K562 (cell line): ENCODE data around the gene MOGAT2.

Experiments
- CBX5 ChIP-seq: IDR thresholded peaks from 2 replicates; pipeline ENCODE4 v1.6.1; 2014; ENCODE audit warnings: low read depth, borderline replicate concordance
- COPS2 ChIP-seq: fragments of 450-650 bp; conservative IDR thresholded peaks from 2 replicates; pipeline ENCODE4 v1.6.1; 2016; ENCODE audit warnings: mild to moderate bottlenecking, moderate library complexity
- EP300 ChIP-seq: IDR thresholded peaks from 2 replicates; pipeline ENCODE4 v1.6.1; 2012; ENCODE audit warnings: low read length, improper control_type of control experiment
- FOXK2 ChIP-seq, 2 experiments: fragments of 450-650 bp; IDR thresholded peaks in 1 of 2; conservative IDR thresholded peaks in 1 of 2; 2 replicates each; pipeline ENCODE4 v1.6.1; 2016; ENCODE audit warnings: low read depth in 2 of 2, mild to moderate bottlenecking in 1 of 2
- HNRNPH1 ChIP-seq: fragments of 200-400 bp; formaldehyde crosslinking; optimal IDR thresholded peaks from 2 replicates; pipeline ENCODE3; 2017; ENCODE audit warnings: low read depth, mild to moderate bottlenecking, low read length, moderate library complexity
- POLR2A ChIP-seq: fragments of 450-650 bp; conservative IDR thresholded peaks from 2 replicates; pipeline ENCODE4 v1.6.1; 2016
- POLR2AphosphoS2 ChIP-seq: IDR thresholded peaks from 2 replicates; pipeline ENCODE4 v1.6.1; 2012; ENCODE audit warnings: low read length, improper control_type of control experiment
- SFPQ ChIP-seq: fragments of 200-400 bp; formaldehyde crosslinking; IDR thresholded peaks from 2 replicates; pipeline ENCODE4 v1.6.1; 2017; ENCODE audit warnings: mild to moderate bottlenecking, low read depth, low read length, moderate library complexity
- ZNF121 ChIP-seq: sonication (generic); formaldehyde crosslinking; conservative IDR thresholded peaks from 2 replicates; pipeline ENCODE4 v1.8.0; 2022; ENCODE audit warnings: missing genetic modification reagents
- ZNF398 ChIP-seq: fragments of 250-450 bp; sonication (Bioruptor Pico); IDR thresholded peaks from 2 replicates; pipeline ENCODE4 v1.8.0; 2021; ENCODE audit warnings: moderate library complexity, mild to moderate bottlenecking, inconsistent platforms
- TF ChIP-seq, protein P1 (sequence below): fragments of 250-450 bp; sonication (Bioruptor Pico); IDR thresholded peaks from 2 replicates; pipeline ENCODE4 v1.8.0; 2021; ENCODE audit warnings: mild to moderate bottlenecking, moderate library complexity

DNA sequence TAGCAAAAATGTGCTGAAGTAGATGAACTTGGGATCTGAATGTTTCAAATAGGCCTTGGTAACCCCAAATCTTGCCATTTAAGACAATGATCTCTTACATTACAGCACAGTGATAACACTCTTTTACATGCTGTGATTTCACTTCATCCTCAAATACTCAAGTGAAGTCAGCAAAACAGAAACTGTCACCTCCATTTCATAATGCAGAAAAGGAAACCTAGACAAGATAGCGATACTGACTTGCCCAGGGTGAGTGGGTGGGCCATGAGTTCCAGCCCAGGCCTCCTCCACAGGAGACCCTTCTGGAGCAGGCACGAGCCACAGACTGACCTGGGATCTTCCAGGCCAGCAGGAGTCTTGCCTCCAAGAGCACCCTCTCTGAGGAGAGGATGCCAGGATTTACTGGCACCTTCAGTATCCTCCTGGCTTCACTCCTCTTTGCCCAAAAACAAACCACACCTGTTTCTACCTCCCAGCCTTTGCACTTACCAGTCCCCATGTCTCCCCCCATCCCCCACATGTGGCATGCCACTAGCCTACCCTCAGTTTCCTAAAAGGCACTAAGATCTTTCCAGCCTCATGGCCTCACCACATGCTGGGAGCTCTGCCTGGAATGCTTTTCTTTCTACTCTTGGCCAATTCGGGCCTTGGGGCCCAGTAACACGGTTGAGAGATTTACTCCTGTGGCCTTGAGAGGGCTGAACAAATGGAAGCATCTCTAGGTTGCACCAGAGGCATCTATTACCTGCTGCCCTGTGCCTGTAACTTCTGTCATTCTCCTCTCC, 49.0 kb downstream of the MOGAT2 start:
- no peak for TF ChIP-seq POLR2A
- TF ChIP-seq EP300: no peak
- no peak for TF ChIP-seq ZNF398 (CRISPR knock-in tag)
- TF ChIP-seq, protein P1, sequence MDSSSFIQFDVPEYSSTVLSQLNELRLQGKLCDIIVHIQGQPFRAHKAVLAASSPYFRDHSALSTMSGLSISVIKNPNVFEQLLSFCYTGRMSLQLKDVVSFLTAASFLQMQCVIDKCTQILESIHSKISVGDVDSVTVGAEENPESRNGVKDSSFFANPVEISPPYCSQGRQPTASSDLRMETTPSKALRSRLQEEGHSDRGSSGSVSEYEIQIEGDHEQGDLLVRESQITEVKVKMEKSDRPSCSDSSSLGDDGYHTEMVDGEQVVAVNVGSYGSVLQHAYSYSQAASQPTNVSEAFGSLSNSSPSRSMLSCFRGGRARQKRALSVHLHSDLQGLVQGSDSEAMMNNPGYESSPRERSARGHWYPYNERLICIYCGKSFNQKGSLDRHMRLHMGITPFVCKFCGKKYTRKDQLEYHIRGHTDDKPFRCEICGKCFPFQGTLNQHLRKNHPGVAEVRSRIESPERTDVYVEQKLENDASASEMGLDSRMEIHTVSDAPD: no peak
- TF ChIP-seq SFPQ: no peak
- TF ChIP-seq ZNF121 (CRISPR knock-in tag): no peak
- no peak for TF ChIP-seq COPS2
- no peak for TF ChIP-seq POLR2AphosphoS2
- no peak for TF ChIP-seq HNRNPH1
- TF ChIP-seq FOXK2 (conservative IDR thresholded peaks at IDR 0.05 in 1 of 2, IDR thresholded peaks at IDR 0.05 in 1 of 2; ENCODE audit: low read depth in 2 of 2): no peak
- TF ChIP-seq CBX5: no peak
